ENCODE measurements around the gene ACBD3. TPM values are rescaled to one million over a fixed set of nuclear protein-coding genes. Genes with fewer than 3 reads are reported as not detected.
A peak's percentile ranks its signal among the peaks of the same experiment; 100 is the strongest.

ACBD3 gene
- total RNA-seq, 1 donor from 2014 or later, result 82.4 TPM

- DNase-seq (ENCODE audit: low read depth), result no peak
Observed at GRCh38 chr1:226111883-226112261, 74.7 kb downstream of the ACBD3 start.

- DNase-seq (ENCODE audit: low read depth), result no peak
Observed at GRCh38 chr1:226111098-226111882, 75.3 kb downstream of the ACBD3 start.

- DNase-seq (ENCODE audit: low read depth), result peak; percentile 84
Observed at GRCh38 chr1:226110249-226111097, 76.1 kb downstream of the ACBD3 start.

GRCh38 chr1:226109829-226110248 lies 76.7 kb downstream of the ACBD3 start:
- DNase-seq (ENCODE audit: low read depth), result peak; percentile 93

- peak; percentile 89 for DNase-seq (ENCODE audit: low read depth)
Observed at GRCh38 chr1:226108935-226109828, 77.4 kb downstream of the ACBD3 start.

- no peak for DNase-seq (ENCODE audit: low read depth)
Observed at GRCh38 chr1:226107471-226108460, 78.8 kb downstream of the ACBD3 start.

GRCh38 chr1:226104671-226105121 lies 81.8 kb downstream of the ACBD3 start:
- DNase-seq (ENCODE audit: low read depth), result no peak

GRCh38 chr1:226100436-226101391 lies 85.8 kb downstream of the ACBD3 start:
- DNase-seq (ENCODE audit: low read depth), result no peak

- DNase-seq (ENCODE audit: low read depth), result no peak
Observed at GRCh38 chr1:226098870-226099835, 87.4 kb downstream of the ACBD3 start.

GRCh38 chr1:226097866-226098625 lies 88.5 kb downstream of the ACBD3 start:
- DNase-seq (ENCODE audit: low read depth), result no peak

- no peak for DNase-seq (ENCODE audit: low read depth)
Observed at GRCh38 chr1:226095286-226095685, 91.3 kb downstream of the ACBD3 start.

Other genes with a start within 250 kb of the ACBD3 start
- 0.78 and 1.7 TPM in 2 replicates for gene LEFTY2, start 245.5 kb downstream of the ACBD3 start, total RNA-seq
- 29.2 and 31.0 TPM in 2 replicates for gene SDE2, start 187.4 kb downstream of the ACBD3 start, total RNA-seq
- gene H3-3A, start 124.0 kb downstream of the ACBD3 start, total RNA-seq, result 288 and 318 TPM in 2 replicates
- gene MIXL1, start 36.9 kb upstream of the ACBD3 start, total RNA-seq, result not detected in 2 replicates
- gene LIN9, start 122.4 kb upstream of the ACBD3 start, total RNA-seq, result 2.1 and 4.4 TPM in 2 replicates
- 69.2 and 79.3 TPM in 2 replicates for gene PARP1, start 221.4 kb upstream of the ACBD3 start, total RNA-seq